Measurements from ENCODE around the gene MYL9.

DNA sequence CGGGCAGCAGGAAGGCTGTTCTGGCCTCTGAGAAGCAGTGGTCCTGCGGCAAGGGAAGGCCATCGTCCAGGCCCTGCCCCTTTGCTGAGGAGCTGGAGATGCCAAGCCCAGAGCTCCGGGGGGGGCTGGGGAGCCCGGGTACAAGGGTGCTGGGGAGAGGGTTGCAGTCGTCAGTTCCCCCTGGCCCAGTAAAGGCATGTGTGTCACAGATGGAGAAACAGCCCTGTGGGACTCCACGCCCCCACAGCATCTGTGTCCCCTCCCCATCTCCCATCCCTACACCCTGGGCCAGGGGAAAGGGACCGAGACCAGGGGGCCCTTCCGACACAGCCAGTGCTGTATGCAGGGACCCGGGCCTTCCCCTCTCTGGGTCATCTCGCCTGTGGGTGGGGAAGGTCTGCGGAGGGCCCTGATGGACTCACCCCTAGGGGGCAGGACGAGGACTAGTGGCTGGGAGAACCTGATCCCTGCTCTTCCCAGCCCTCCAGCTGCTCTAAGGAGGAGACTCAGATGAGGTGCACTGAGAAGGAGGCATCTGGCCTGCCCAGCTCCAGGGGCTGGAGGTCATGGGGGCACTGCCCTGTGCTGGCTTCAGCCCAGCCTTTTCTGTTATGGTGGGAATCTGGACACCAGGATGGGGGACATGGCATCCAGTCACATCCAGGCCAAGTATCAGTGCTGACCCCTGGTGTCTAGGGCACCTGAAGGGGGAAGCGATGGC is 609 bp downstream of the MYL9 start:
- TF ChIP-seq TAF1 (IDR thresholded peaks at IDR 0.05; ENCODE audit: low read depth) (no peak), EZH2 (IDR thresholded peaks at IDR 0.05; ENCODE audit: borderline replicate concordance, insufficient read depth, low read length, poor library complexity, severe bottlenecking) (no peak), POLR2AphosphoS5 (IDR thresholded peaks at IDR 0.05) (no peak), MXI1 (conservative IDR thresholded peaks at IDR 0.05; ENCODE audit: poor library complexity, severe bottlenecking) (no peak), SMC3 (conservative IDR thresholded peaks at IDR 0.05; ENCODE audit: poor library complexity) (no peak), EP300 (conservative IDR thresholded peaks at IDR 0.05; ENCODE audit: poor library complexity, severe bottlenecking) (no peak)
- TF ChIP-seq, protein P1, sequence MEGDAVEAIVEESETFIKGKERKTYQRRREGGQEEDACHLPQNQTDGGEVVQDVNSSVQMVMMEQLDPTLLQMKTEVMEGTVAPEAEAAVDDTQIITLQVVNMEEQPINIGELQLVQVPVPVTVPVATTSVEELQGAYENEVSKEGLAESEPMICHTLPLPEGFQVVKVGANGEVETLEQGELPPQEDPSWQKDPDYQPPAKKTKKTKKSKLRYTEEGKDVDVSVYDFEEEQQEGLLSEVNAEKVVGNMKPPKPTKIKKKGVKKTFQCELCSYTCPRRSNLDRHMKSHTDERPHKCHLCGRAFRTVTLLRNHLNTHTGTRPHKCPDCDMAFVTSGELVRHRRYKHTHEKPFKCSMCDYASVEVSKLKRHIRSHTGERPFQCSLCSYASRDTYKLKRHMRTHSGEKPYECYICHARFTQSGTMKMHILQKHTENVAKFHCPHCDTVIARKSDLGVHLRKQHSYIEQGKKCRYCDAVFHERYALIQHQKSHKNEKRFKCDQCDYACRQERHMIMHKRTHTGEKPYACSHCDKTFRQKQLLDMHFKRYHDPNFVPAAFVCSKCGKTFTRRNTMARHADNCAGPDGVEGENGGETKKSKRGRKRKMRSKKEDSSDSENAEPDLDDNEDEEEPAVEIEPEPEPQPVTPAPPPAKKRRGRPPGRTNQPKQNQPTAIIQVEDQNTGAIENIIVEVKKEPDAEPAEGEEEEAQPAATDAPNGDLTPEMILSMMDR (IDR thresholded peaks at IDR 0.05; ENCODE audit: poor library complexity, severe bottlenecking): no peak
- TF ChIP-seq, protein P2, sequence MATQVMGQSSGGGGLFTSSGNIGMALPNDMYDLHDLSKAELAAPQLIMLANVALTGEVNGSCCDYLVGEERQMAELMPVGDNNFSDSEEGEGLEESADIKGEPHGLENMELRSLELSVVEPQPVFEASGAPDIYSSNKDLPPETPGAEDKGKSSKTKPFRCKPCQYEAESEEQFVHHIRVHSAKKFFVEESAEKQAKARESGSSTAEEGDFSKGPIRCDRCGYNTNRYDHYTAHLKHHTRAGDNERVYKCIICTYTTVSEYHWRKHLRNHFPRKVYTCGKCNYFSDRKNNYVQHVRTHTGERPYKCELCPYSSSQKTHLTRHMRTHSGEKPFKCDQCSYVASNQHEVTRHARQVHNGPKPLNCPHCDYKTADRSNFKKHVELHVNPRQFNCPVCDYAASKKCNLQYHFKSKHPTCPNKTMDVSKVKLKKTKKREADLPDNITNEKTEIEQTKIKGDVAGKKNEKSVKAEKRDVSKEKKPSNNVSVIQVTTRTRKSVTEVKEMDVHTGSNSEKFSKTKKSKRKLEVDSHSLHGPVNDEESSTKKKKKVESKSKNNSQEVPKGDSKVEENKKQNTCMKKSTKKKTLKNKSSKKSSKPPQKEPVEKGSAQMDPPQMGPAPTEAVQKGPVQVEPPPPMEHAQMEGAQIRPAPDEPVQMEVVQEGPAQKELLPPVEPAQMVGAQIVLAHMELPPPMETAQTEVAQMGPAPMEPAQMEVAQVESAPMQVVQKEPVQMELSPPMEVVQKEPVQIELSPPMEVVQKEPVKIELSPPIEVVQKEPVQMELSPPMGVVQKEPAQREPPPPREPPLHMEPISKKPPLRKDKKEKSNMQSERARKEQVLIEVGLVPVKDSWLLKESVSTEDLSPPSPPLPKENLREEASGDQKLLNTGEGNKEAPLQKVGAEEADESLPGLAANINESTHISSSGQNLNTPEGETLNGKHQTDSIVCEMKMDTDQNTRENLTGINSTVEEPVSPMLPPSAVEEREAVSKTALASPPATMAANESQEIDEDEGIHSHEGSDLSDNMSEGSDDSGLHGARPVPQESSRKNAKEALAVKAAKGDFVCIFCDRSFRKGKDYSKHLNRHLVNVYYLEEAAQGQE (IDR thresholded peaks at IDR 0.05; ENCODE audit: borderline replicate concordance): no peak
